GM19397 (cell line): ENCODE results near the gene CCDC120.

Source experiments
- ATAC-seq: cut with Tn5 transposase; IDR thresholded peaks from one replicate; pipeline ENCODE4 v1.9.1; 2021; ENCODE audit warnings: mild to moderate bottlenecking, moderate library complexity; ENCODE audit not compliant: unreplicated experiment

The CCDC120 gene

GRCh38 chrX:49100704-49101628 lies 42.2 kb downstream of the CCDC120 start:
- ATAC-seq, result peak; percentile 92

DNA sequence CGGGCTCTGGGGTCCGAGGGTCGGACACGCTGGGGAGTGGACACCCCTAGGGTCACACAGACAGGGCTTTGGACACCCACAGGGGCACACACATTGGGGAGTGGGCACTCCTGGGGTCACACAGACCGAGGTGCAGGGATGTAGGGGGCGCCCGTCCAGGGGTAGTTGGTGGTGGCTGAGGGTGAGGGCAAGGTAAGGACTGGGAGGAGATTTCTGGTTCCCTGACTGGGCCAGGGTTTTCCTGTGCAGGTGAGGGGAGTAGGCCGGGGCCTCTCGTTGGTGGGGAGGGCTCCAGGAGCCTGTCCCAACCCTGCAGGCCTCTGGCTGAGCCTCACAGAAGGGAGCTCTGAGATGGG lies 42.8 kb downstream of the CCDC120 start:
- ATAC-seq, result no peak

GRCh38 chrX:49102190-49102589 lies 43.4 kb downstream of the CCDC120 start:
- no peak for ATAC-seq

GRCh38 chrX:49103637-49104036 lies 44.8 kb downstream of the CCDC120 start:
- no peak for ATAC-seq

- ATAC-seq, result no peak
Observed at GRCh38 chrX:49106296-49106695, 47.5 kb downstream of the CCDC120 start.

DNA sequence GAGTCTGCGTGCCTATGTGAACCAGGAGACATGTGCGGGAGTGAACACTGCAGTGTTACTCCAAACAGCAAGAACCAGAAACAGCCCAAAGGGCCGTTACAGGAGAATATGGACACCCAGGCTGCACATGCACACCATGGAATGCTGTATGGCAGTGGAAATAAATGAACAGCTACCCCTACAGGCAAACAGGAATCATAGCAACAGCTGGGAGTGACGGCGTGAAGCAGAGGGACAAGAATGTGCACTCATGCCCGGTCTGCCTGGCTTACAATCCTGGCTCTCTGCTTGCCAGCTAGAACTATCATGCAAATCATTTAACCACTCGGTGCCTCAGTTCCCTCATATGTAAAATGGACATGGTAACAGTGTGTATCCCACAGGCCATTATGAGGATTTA lies 48.1 kb downstream of the CCDC120 start:
- no peak for ATAC-seq

DNA sequence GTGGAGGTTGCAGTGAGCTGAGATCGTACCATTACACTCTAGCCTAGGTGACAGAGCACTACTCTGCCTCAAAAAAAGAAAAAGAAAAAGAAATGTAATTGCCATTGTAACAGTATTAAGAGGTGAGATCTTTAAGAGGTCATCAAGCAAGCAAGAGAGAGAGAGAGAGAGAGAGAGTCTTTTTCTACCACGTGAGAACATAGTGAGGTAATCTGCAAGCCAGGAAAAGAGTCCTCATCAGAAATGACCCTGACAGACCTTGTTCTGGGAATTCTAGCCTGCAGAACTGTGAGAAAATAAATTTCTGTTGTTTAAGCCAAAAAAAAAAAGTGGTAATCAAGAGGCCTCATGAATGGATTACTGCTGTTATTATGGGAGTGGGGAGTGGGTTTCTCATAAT lies 49.8 kb downstream of the CCDC120 start:
- ATAC-seq, result no peak

DNA sequence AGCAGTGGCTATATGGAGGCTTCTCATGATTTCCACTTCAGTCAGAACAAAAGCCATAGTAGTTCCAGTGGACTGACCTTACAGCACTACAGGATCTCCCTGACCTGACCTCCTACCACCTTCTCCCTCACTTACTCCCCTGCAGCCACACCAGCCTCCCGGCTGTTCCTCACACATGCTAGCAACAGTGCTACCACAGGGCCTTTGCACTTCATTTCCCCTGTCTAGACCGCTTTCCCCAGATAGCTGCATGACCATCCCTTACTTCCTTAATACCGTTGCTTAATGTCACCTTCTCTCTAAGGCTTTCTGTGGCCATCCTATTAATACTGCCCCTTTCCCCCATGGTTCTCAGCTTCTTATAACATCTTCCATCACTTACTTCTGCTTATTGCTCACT lies 51.6 kb downstream of the CCDC120 start:
- ATAC-seq, result no peak

- ATAC-seq, result no peak
Observed at GRCh38 chrX:49111791-49112190, 53.0 kb downstream of the CCDC120 start.

- ATAC-seq, result no peak
Observed at GRCh38 chrX:49116076-49116475, 57.3 kb downstream of the CCDC120 start.

- no peak for ATAC-seq
Observed at GRCh38 chrX:49116716-49117115, 57.9 kb downstream of the CCDC120 start.

GRCh38 chrX:49117581-49117980 lies 58.8 kb downstream of the CCDC120 start:
- no peak for ATAC-seq
